Neuronal stem cell (in vitro differentiated cells): Measurements from ENCODE around the gene ZSWIM5.
A peak's percentile ranks its signal among the peaks of the same experiment; 100 is the strongest.

ENCODE experiments used
- DNase-seq: peaks from one replicate; pipeline ENCODE4 v3.0.0-alpha.2; 2013; ENCODE audit warnings: low spot score
- H2AFZ ChIP-seq: one replicate; pipeline ENCODE4 v1.6.1; 2013; ENCODE audit warnings: mild to moderate bottlenecking, low read length, inconsistent platforms
- H2AK5ac ChIP-seq: 2 replicates; pipeline ENCODE4 v1.6.1; 2013; ENCODE audit warnings: low read depth, mild to moderate bottlenecking, inconsistent platforms, low read length, moderate library complexity, mixed read lengths
- H2BK120ac ChIP-seq: 2 replicates; pipeline ENCODE4 v1.6.1; 2013; ENCODE audit warnings: low read depth, mild to moderate bottlenecking, inconsistent platforms, low read length, moderate library complexity, mixed read lengths
- H2BK12ac ChIP-seq: one replicate; pipeline ENCODE4 v1.6.1; 2013; ENCODE audit warnings: low read length, inconsistent platforms
- H2BK15ac ChIP-seq: 2 replicates; pipeline ENCODE4 v1.6.1; 2013; ENCODE audit warnings: mild to moderate bottlenecking, low read length, inconsistent platforms, mixed read lengths
- H2BK5ac ChIP-seq: one replicate; pipeline ENCODE4 v1.6.1; 2013; ENCODE audit warnings: inconsistent platforms, mild to moderate bottlenecking, low read length, moderate library complexity
- H3K14ac ChIP-seq: one replicate; pipeline ENCODE4 v1.6.1; 2013; ENCODE audit warnings: low read length, inconsistent platforms
- H3K18ac ChIP-seq: 2 replicates; pipeline ENCODE4 v1.6.1; 2013; ENCODE audit warnings: low read length, inconsistent platforms
- H3K23ac ChIP-seq: 2 replicates; pipeline ENCODE4 v1.6.1; 2013; ENCODE audit warnings: low read depth, mild to moderate bottlenecking, mixed read lengths, low read length, inconsistent platforms; ENCODE audit not compliant: poor library complexity
- H3K27ac ChIP-seq: replicated peaks from 3 replicates; pipeline ENCODE4 v1.5.1; 2013; ENCODE audit warnings: low read length, inconsistent platforms
- H3K27me3 ChIP-seq, 3 experiments: 2 replicates each; pipeline ENCODE4 v1.6.1; 2013; ENCODE audit warnings: low read length in 3 of 3, mild to moderate bottlenecking in 2 of 3, inconsistent platforms in 1 of 3, low read depth in 1 of 3, mixed read lengths in 1 of 3, moderate library complexity in 1 of 3; ENCODE audit not compliant: control insufficient read depth in 3 of 3, insufficient read depth in 3 of 3
- H3K36me3 ChIP-seq, 2 donors: replicated peaks in 1 of 2; 2 replicates each; pipeline ENCODE4 v1.6.1; 2013; ENCODE audit warnings: low read length in 2 of 2; ENCODE audit not compliant: control insufficient read depth in 2 of 2, insufficient read depth in 2 of 2
- H3K4ac ChIP-seq: 2 replicates; pipeline ENCODE4 v1.6.1; 2013; ENCODE audit warnings: inconsistent platforms, mild to moderate bottlenecking, low read length, moderate library complexity
- H3K4me1 ChIP-seq, 2 donors: 1 replicate in 1 of 2; 2 replicates in 1 of 2; pipeline ENCODE4 v1.6.1; 2013; ENCODE audit warnings: low read length in 2 of 2, low read depth in 1 of 2; ENCODE audit not compliant: control insufficient read depth in 2 of 2, insufficient read depth in 1 of 2
- H3K4me2 ChIP-seq: one replicate; pipeline ENCODE4 v1.6.1; 2013; ENCODE audit warnings: mild to moderate bottlenecking, low read length, inconsistent platforms; ENCODE audit not compliant: insufficient read depth, poor library complexity, severe bottlenecking
- H3K4me3 ChIP-seq, 2 donors: 2 replicates each; pipeline ENCODE4 v1.5.1; 2013; ENCODE audit warnings: low read length in 2 of 2, mild to moderate bottlenecking in 2 of 2, inconsistent platforms in 1 of 2, moderate library complexity in 1 of 2
- H3K79me1 ChIP-seq: one replicate; pipeline ENCODE4 v1.6.1; 2013; ENCODE audit warnings: low read depth, mild to moderate bottlenecking, inconsistent platforms, low read length, moderate library complexity
- H3K9ac ChIP-seq: one replicate; pipeline ENCODE4 v1.6.1; 2013; ENCODE audit warnings: mild to moderate bottlenecking, low read depth, low read length, inconsistent platforms; ENCODE audit not compliant: poor library complexity
- H3K9me3 ChIP-seq, 2 donors: replicated peaks in 1 of 2; 2 replicates each; pipeline versions ENCODE3 to v1.6.1; 2013; ENCODE audit warnings: low read length in 2 of 2, mild to moderate bottlenecking in 2 of 2, inconsistent platforms in 1 of 2, low read depth in 1 of 2, mixed read lengths in 1 of 2, moderate library complexity in 1 of 2; ENCODE audit not compliant: control insufficient read depth in 2 of 2, insufficient read depth in 1 of 2
- H4K8ac ChIP-seq: one replicate; pipeline ENCODE4 v1.6.1; 2013; ENCODE audit warnings: low read depth, mild to moderate bottlenecking, inconsistent platforms, low read length, moderate library complexity
- H4K91ac ChIP-seq: one replicate; pipeline ENCODE4 v1.6.1; 2013; ENCODE audit warnings: low read length, low read depth, mild to moderate bottlenecking, inconsistent platforms; ENCODE audit not compliant: poor library complexity
- WGBS, 2 donors: extraction: QIAGEN DNeasy Blood & Tissue Kit; methylation state at CpG; one replicate each; pipeline ENCODE4 v1.1.7; 2013; ENCODE audit warnings: missing lambda C conversion rate in 2 of 2, mixed read lengths in 1 of 2; ENCODE audit not compliant: insufficient read length in 2 of 2, insufficient replicate concordance in 1 of 2; ENCODE audit errors: extremely low coverage in 2 of 2; 5-methylcytosine and 5-hydroxymethylcytosine counted together

The ZSWIM5 gene

GRCh38 chr1:45007311-45007710 is 199.1 kb downstream of the ZSWIM5 start:
- H3K36me3 ChIP-seq = peaks cover 37 to 71% of the 10 kb centered on the region in 2 donors
- H2AFZ ChIP-seq = no peak overlapping the region
- no CpG with 5 or more reads among the region's 11 CpGs for WGBS, 2 donors
- H3K9me3 ChIP-seq = no peaks in the 10 kb centered on the region
- H4K8ac ChIP-seq = no peak overlapping the region
- H3K79me1 ChIP-seq = no peaks in the 10 kb centered on the region
- H3K14ac ChIP-seq = no peak overlapping the region
- H2BK12ac ChIP-seq = no peak overlapping the region
- H4K91ac ChIP-seq = no peak overlapping the region
- no peak overlapping the region for H3K4ac ChIP-seq
- no peak overlapping the region for H3K23ac ChIP-seq
- H2BK120ac ChIP-seq = no peak overlapping the region
- H2BK5ac ChIP-seq = no peak overlapping the region
- no peak overlapping the region for H3K4me2 ChIP-seq
- peak overlapping the region in 1 of 2 donors; percentile 18 for H3K4me3 ChIP-seq
- no peak overlapping the region for H3K27ac ChIP-seq
- DNase-seq = no peak
- H3K9ac ChIP-seq = no peak overlapping the region
- no peak overlapping the region for H2AK5ac ChIP-seq
- no peak overlapping the region for H3K18ac ChIP-seq
- no peak overlapping the region for H2BK15ac ChIP-seq
- H3K27me3 ChIP-seq = no peaks in the 10 kb centered on the region
- peaks cover 6 to 12% of the 10 kb centered on the region in 2 donors for H3K4me1 ChIP-seq

- Histone ChIP-seq H2AFZ (no peak overlapping the region), H3K79me1 (no peaks in the 10 kb centered on the region), H3K9ac (no peak overlapping the region), H3K9me3 (no peaks in the 10 kb centered on the region), H3K14ac (no peak overlapping the region), H3K4me1 (peaks cover 6 to 7% of the 10 kb centered on the region in 2 donors), H3K36me3 (peaks cover 37 to 77% of the 10 kb centered on the region in 2 donors), H3K4me2 (no peak overlapping the region), H3K27me3 (no peaks in the 10 kb centered on the region), H4K8ac (no peak overlapping the region), H2BK5ac (no peak overlapping the region), H3K4ac (no peak overlapping the region), H3K23ac (no peak overlapping the region), H3K4me3 (no peak overlapping the region), H2BK15ac (no peak overlapping the region), H2AK5ac (no peak overlapping the region), H2BK12ac (no peak overlapping the region), H2BK120ac (no peak overlapping the region), H4K91ac (no peak overlapping the region), H3K27ac (no peak overlapping the region), H3K18ac (no peak overlapping the region)
- WGBS, 2 donors = no CpG with 5 or more reads among the region's 6 CpGs
- no peak for DNase-seq
Measured at GRCh38 chr1:45005761-45006160, 200.6 kb downstream of the ZSWIM5 start.

- Histone ChIP-seq H2BK15ac (no peak overlapping the region), H2AFZ (no peak overlapping the region), H3K4me3 (peak overlapping the region in 1 of 2 donors; percentile 24), H3K79me1 (no peaks in the 10 kb centered on the region), H2BK120ac (no peak overlapping the region), H3K4ac (no peak overlapping the region), H4K8ac (no peak overlapping the region), H2AK5ac (no peak overlapping the region), H3K27me3 (no peaks in the 10 kb centered on the region), H2BK5ac (no peak overlapping the region), H3K9me3 (no peaks in the 10 kb centered on the region), H3K4me1 (no peaks in the 10 kb centered on the region), H3K14ac (no peak overlapping the region), H3K36me3 (peaks cover 37 to 74% of the 10 kb centered on the region in 2 donors), H3K9ac (peak overlapping the region; percentile 14), H3K4me2 (no peak overlapping the region), H3K27ac (no peak overlapping the region), H2BK12ac (no peak overlapping the region), H3K18ac (no peak overlapping the region), H3K23ac (peak overlapping the region; percentile 50), H4K91ac (no peak overlapping the region)
- no CpG with 5 or more reads among the region's 7 CpGs for WGBS, 2 donors
- no peak for DNase-seq
Measured at GRCh38 chr1:45004281-45004920, 202.0 kb downstream of the ZSWIM5 start.

- H3K4me2 ChIP-seq = no peak overlapping the region
- H3K36me3 ChIP-seq = peaks cover 34 to 67% of the 10 kb centered on the region in 2 donors
- H3K4me3 ChIP-seq = no peak overlapping the region
- no peak overlapping the region for H2BK120ac ChIP-seq
- no peak overlapping the region for H3K14ac ChIP-seq
- no peak for DNase-seq
- peak overlapping the region; percentile 50 for H3K23ac ChIP-seq
- no peak overlapping the region for H3K18ac ChIP-seq
- H3K9ac ChIP-seq = no peak overlapping the region
- H2BK12ac ChIP-seq = no peak overlapping the region
- H2BK15ac ChIP-seq = no peak overlapping the region
- H3K79me1 ChIP-seq = no peaks in the 10 kb centered on the region
- no peak overlapping the region for H2AFZ ChIP-seq
- H3K27ac ChIP-seq = no peak overlapping the region
- no peak overlapping the region for H4K91ac ChIP-seq
- H3K9me3 ChIP-seq = no peaks in the 10 kb centered on the region
- no peak overlapping the region for H2AK5ac ChIP-seq
- H2BK5ac ChIP-seq = no peak overlapping the region
- H3K4ac ChIP-seq = no peak overlapping the region
- WGBS, 2 donors = no CpG with 5 or more reads among the region's 14 CpGs
- no peaks in the 10 kb centered on the region for H3K27me3 ChIP-seq
- no peak overlapping the region for H4K8ac ChIP-seq
- no peaks in the 10 kb centered on the region for H3K4me1 ChIP-seq
Measured at GRCh38 chr1:45003741-45004140, 202.7 kb downstream of the ZSWIM5 start.
